HG02884 (cell line): Measurements from ENCODE around the gene GPR137.

ENCODE experiments used
- ATAC-seq: cut with Tn5 transposase; IDR thresholded peaks from one replicate; pipeline ENCODE4 v1.9.1; 2021; ENCODE audit warnings: mild to moderate bottlenecking, moderate library complexity; ENCODE audit not compliant: unreplicated experiment

Gene GPR137

DNA sequence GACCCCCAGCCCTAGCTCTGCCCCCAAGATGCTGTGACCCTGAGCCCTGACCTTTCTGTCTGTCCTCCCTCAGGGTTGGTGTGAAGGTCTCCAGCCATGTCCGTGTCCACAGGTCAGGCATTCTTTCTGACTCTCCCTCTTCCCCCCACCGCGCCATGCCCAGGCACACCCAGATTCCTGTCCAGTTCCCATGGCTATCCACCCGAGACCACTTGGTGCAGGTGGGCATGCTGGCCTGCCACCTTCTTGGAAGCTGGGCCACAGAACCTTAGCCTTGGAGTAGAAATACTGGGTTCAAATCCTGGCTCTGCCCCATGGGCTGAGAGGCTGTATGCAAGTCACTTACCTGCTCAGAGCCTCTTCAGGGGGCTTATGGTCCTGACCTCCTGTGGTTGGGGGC, 36.6 kb upstream of the GPR137 start:
- no peak for ATAC-seq

GRCh38 chr11:64249563-64250414, 35.9 kb upstream of the GPR137 start:
- no peak for ATAC-seq

GRCh38 chr11:64250415-64251015, 35.1 kb upstream of the GPR137 start:
- no peak for ATAC-seq

DNA sequence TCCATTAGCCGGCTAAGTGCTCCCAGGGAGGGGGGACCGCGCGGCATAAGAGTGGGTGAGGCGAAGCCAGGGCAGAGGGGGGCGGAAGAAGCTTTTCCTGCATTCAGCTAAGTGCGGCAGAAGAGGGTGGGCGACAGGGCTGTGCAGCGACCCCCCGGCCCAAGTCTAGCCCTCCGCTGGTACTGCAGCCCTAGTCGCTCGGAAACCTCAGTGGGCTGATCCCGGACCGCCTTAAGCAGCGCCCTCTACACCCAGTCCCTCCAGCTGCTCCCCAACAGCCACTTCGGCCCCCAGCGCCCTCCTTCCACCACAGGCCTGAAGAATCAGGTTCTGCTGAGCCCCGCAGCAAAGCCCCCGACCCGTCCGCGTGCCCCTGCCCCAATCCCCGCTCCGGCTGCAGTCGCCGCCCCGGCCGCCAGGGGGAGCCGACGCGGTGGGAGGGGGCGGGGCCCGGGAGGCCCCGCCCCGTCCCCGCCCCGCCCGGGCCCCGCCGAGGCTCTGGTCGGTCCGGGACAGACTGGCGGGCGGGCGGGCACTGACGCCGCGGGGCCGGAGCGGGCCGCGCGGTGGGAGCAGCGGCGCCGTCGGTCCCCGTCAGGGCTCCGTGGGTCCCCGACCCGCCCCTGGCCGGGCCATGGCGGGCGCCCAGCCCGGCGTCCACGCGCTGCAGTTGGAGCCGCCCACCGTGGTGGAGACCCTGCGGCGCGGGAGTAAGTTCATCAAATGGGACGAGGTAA, 34.5 kb upstream of the GPR137 start, which contains the start of gene PLCB3:
PLCB3 (plus strand) TSS at position 515 of the 737 bp plus-strand sequence; CDS start at position 635, 120 bp downstream.
- ATAC-seq, result no peak

GRCh38 chr11:64251753-64252002, 34.0 kb upstream of the GPR137 start:
- no peak for ATAC-seq

GRCh38 chr11:64252003-64252872, 33.4 kb upstream of the GPR137 start:
- ATAC-seq, result no peak

DNA sequence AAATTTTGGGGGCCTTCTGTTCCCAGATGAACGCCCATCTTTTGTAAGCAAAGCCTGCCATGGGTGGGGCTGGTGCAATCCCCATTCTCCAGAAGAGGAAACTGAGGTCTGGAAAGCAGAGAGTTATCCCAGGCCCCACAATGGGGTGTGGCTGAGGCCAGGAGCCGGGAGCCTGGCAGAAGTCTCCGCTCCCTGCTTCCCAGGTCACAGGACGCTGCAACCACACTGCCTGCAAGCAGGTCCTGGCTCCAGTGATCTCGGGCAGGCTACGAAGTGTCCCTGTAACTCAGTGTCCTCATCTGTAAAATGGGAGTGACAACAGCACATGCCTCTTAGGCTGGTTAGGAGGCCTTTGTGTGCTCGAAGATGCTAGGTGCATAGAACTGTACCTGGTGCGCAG, 32.6 kb upstream of the GPR137 start:
- ATAC-seq, result no peak

- ATAC-seq, result no peak
These were observed 32.2 kb upstream of the GPR137 start for GRCh38 chr11:64253481-64253880.

DNA sequence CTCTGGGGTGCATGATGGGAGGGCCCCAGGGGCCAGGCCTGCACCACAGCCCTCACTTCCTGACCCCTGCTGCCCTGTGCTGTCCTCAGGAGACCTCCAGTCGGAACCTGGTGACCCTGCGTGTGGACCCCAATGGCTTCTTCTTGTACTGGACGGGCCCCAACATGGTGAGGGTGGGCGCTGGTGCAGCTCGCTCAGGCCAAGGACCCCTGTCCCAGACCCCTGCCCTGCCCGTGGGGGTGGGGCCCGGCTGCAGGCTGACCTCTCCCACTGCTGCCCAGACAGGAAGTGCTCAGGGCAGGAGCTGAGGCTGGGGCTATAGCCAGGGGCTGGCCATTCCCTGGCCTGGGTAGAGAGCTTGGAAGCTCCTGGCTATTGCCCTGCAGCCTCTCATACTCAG, 31.3 kb upstream of the GPR137 start:
- ATAC-seq, result no peak

- no peak for ATAC-seq
These were observed 30.2 kb upstream of the GPR137 start for GRCh38 chr11:64255135-64256128.

DNA sequence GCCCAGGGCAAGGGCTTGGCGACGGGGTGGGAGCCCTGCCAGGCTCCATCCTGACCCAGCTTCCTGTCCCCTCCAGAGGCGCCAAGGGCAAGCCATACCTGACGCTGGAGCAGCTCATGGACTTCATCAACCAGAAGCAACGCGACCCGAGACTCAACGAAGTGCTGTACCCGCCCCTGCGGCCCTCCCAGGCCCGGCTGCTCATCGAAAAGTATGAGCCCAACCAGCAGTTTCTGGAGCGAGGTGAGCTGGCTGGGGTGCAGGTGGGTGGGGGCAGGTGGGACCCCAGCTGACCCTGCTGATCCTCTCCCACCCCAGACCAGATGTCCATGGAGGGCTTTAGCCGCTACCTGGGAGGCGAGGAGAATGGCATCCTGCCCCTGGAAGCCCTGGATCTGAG, 29.3 kb upstream of the GPR137 start:
- no peak for ATAC-seq

DNA sequence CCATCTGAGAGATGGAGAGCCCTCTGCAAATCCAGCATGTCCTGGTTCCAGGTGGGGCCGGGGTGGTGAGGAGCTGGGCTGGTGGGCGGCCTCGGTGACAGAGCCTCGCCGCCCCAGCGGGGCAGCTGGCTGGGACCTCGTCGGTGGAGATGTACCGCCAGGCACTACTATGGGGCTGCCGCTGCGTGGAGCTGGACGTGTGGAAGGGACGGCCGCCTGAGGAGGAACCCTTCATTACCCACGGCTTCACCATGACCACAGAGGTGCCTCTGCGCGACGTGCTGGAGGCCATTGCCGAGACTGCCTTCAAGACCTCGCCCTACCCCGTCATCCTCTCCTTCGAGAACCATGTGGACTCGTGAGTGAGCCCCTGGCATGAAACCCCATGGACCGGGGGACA, 27.3 kb upstream of the GPR137 start:
- ATAC-seq, result no peak

- no peak for ATAC-seq
These were observed 26.6 kb upstream of the GPR137 start for GRCh38 chr11:64258946-64259532.

GRCh38 chr11:64259533-64260067, 26.0 kb upstream of the GPR137 start:
- ATAC-seq, result no peak

DNA sequence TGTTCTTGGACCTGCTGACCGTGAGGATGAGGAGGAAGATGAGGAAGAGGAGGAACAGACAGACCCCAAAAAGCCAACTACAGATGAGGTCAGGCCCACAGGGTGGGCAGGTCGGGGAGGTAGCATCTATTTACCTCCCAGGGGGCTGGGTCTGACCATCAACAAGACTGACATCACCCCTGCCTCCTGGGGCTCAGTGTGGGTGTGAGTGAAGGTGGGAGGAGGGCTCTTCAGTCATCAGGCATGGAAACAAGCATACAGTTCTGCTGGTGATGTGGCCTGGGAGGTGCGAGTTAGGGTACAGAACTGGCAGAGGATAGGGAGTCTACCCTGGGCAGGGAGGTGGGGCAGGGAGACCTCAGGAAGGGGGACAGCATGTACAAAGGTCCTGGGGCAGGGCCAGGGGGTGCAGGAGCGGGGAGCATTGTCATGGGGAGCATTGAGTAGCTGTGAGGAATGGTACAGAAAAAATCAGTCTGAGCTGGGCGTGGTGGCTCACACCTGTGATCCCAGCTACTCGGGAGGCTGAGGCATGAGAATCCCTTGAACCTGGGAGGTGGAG, 25.4 kb upstream of the GPR137 start:
- no peak for ATAC-seq

DNA sequence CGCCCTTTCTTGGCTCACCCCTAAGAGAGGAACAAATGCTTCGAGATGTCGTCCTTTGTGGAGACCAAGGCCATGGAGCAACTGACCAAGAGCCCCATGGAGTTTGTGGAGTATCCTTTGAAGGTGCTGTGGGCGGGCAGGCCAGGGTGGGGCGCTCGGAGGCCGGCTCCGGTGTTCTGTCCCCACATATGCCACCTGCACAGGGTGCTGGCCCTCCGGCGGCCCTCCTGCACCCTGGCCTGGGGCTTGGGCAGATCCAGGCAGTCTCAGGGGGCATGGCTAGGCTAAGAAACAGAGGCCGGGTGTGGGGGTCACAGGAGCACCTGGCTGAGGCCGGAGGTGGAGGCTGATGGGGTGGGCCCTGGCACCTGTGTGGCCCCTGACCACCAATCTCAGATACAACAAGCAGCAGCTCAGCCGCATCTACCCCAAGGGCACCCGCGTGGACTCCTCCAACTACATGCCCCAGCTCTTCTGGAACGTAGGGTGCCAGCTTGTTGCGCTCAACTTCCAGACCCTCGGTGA, 24.0 kb upstream of the GPR137 start:
- ATAC-seq, result no peak

DNA sequence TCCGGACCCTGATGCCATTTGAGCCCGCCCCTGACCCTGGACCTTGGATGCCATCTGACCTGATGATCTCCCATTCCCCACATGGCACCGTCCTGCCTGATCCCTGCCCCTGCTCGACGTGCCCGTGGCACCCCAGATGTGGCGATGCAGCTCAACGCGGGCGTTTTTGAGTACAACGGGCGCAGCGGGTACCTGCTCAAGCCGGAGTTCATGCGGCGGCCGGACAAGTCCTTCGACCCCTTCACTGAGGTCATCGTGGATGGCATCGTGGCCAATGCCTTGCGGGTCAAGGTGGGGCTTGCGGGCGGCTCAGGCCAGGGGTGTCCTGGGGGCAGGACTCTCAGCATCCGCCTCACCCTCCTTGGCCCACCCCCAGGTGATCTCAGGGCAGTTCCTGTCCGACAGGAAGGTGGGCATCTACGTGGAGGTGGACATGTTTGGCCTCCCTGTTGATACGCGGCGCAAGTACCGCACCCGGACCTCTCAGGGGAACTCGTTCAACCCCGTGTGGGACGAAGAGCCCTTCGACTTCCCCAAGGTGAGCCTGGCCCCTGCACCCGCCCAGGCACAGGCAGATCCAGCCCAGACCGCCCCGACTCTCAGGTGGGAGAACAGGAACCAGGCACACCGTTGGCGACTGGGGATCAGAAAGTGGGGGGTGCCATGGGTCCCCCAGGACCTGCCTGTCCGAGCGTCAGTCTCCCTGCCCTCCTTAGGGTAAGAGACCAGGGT, 23.2 kb upstream of the GPR137 start:
- ATAC-seq, result no peak
